NK-92 (cell line): ENCODE results near the gene OR9Q2.
"Not testable (repeated sequence)": the region's sequence is repeated elsewhere in the genome, so short reads cannot be mapped to it uniquely, and the experiment has no call there.

ENCODE experiments used
- DNase-seq: peaks from one replicate; lab custom pipeline; 2025; ENCODE audit not compliant: unreplicated experiment; lab: John Stamatoyannopoulos, UW

Gene OR9Q2

GRCh38 chr11:58188770-58189169, at the start of gene OR9Q2:
TSS of gene OR9Q2 (plus strand) at chr11:58189070. CDS start at chr11:58190491, 1,421 bp downstream.
- no peak for DNase-seq

- DNase-seq, result no peak
Observed at GRCh38 chr11:58142761-58143160, 46.1 kb upstream of the OR9Q2 start.

- DNase-seq, result no peak
Observed at GRCh38 chr11:58152781-58153180, 36.1 kb upstream of the OR9Q2 start.

GRCh38 chr11:58164389-58164788, 24.5 kb upstream of the OR9Q2 start:
- no peak for DNase-seq

GRCh38 chr11:58164990-58165389, 23.9 kb upstream of the OR9Q2 start:
- DNase-seq, result no peak

- no peak for DNase-seq
Observed at GRCh38 chr11:58165504-58166106, 23.3 kb upstream of the OR9Q2 start.

- DNase-seq, result no peak
Observed at GRCh38 chr11:58177409-58178054, 11.3 kb upstream of the OR9Q2 start.

GRCh38 chr11:58178444-58178843, 10.4 kb upstream of the OR9Q2 start:
- DNase-seq, result no peak

- DNase-seq, result no peak
Observed at GRCh38 chr11:58179648-58180047, 9.2 kb upstream of the OR9Q2 start.

GRCh38 chr11:58186938-58187337, 1.9 kb upstream of the OR9Q2 start:
- DNase-seq, result no peak

GRCh38 chr11:58192229-58192628, 3.4 kb downstream of the OR9Q2 start:
- no peak for DNase-seq

- no peak for DNase-seq
Observed at GRCh38 chr11:58193391-58193790, 4.5 kb downstream of the OR9Q2 start.

- DNase-seq, result no peak
Observed at GRCh38 chr11:58195939-58196338, 7.1 kb downstream of the OR9Q2 start.

- no peak for DNase-seq
Observed at GRCh38 chr11:58199271-58199670, 10.4 kb downstream of the OR9Q2 start.

- DNase-seq, result no peak
Observed at GRCh38 chr11:58204042-58204441, 15.2 kb downstream of the OR9Q2 start, which contains the start of gene OR1S2. TSS of gene OR1S2 (minus strand) at chr11:58204142. CDS start at chr11:58204142, 0 bp downstream.

GRCh38 chr11:58212420-58212819, 23.6 kb downstream of the OR9Q2 start, which contains the start of gene OR1S1:
TSS of gene OR1S1 (plus strand) at chr11:58212720.
- DNase-seq, result not testable (repeated sequence)

- no peak for DNase-seq
Observed at GRCh38 chr11:58216476-58216875, 27.6 kb downstream of the OR9Q2 start.

- DNase-seq, result no peak
Observed at GRCh38 chr11:58222721-58223120, 33.9 kb downstream of the OR9Q2 start.

- DNase-seq, result no peak
Observed at GRCh38 chr11:58227956-58228615, 39.2 kb downstream of the OR9Q2 start.
